Cardiac muscle cell (in vitro differentiated cells and primary cell): ENCODE results near the gene C7orf33. TPM values are rescaled to one million over a fixed set of nuclear protein-coding genes. Genes with fewer than 3 reads are reported as not detected.
"Not testable (repeated sequence)": the region's sequence is repeated elsewhere in the genome, so short reads cannot be mapped to it uniquely, and the experiment has no call there.

ENCODE experiments used
- DNase-seq, 2 donors: peaks; one replicate each; pipeline versions ENCODE4 v3.0.0 to v3.0.0-alpha.2; 2010 to 2017; ENCODE audit warnings: low read depth in 1 of 2, low spot score in 1 of 2
- H3K27ac ChIP-seq: fragments of 200-600 bp; sonication (generic); 2 replicates; pipeline ENCODE4 v1.5.1; 2016
- H3K27me3 ChIP-seq: fragments of 200-600 bp; sonication (generic); 2 replicates; pipeline ENCODE4 v1.6.0; 2016; ENCODE audit warnings: control low read depth
- H3K36me3 ChIP-seq: fragments of 200-600 bp; sonication (generic); 2 replicates; pipeline ENCODE4 v1.5.1; 2016; ENCODE audit warnings: control low read depth
- H3K4me1 ChIP-seq: fragments of 200-600 bp; sonication (generic); 2 replicates; pipeline ENCODE4 v1.8.1; 2017; ENCODE audit warnings: low read depth, mild to moderate bottlenecking, mixed run types
- H3K4me3 ChIP-seq: fragments of 200-600 bp; sonication (generic); 2 replicates; pipeline ENCODE4 v1.5.1; 2016; ENCODE audit warnings: mild to moderate bottlenecking
- H3K9me3 ChIP-seq: fragments of 200-600 bp; sonication (generic); 2 replicates; pipeline ENCODE4 v1.5.1; 2017; ENCODE audit warnings: low read depth, mild to moderate bottlenecking, control low read depth
- polyA plus RNA-seq: library from polyadenylated mRNA; unstranded; fragments of >200 nt; fragmentation: Nextera tagmentation; extraction: Ambion mirVana; gene quantifications from 2 replicates; pipeline ENCODE4 v1.2.1, GENCODE V29; 2016
- total RNA-seq: library from RNA; depleted of rRNA; stranded (reverse); fragments of >200 nt; gene quantifications from 2 replicates; pipeline ENCODE4 v1.2.3, GENCODE V29; 2016
- TF ChIP-seq, protein P1 (sequence below): IDR thresholded peaks from 2 replicates; pipeline ENCODE4 v1.5.1; 2012; ENCODE audit warnings: low read depth, mild to moderate bottlenecking, low read length

C7orf33 gene
- total and polyA plus RNA-seq, 2 experiments from 2014 or later: not detected

DNA sequence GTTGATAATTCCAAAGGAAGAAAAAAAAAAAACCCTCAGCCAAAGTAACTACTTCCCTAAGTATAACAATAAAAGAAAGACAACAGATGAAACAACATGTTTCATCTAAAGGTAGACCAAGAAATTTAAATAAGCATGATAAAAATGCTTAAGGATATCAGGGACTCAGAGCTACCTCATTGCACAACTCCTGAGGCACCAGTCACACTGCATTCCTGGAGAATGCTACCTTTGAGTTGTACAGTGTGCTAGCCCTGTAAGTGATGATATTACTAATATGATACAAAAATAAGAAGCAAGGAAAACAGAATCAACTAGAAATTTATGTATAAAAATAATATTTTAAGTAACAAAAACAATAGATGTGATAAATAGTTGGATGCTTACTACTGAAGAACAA, 29.5 kb upstream of the C7orf33 start:
- Histone ChIP-seq H3K4me1 (peaks cover 15% of the 10 kb centered on the region), H3K9me3 (no peaks in the 10 kb centered on the region), H3K27ac (no peak overlapping the region), H3K36me3 (no peaks in the 10 kb centered on the region), H3K4me3 (no peak overlapping the region), H3K27me3 (no peaks in the 10 kb centered on the region)
- TF ChIP-seq, protein P1, sequence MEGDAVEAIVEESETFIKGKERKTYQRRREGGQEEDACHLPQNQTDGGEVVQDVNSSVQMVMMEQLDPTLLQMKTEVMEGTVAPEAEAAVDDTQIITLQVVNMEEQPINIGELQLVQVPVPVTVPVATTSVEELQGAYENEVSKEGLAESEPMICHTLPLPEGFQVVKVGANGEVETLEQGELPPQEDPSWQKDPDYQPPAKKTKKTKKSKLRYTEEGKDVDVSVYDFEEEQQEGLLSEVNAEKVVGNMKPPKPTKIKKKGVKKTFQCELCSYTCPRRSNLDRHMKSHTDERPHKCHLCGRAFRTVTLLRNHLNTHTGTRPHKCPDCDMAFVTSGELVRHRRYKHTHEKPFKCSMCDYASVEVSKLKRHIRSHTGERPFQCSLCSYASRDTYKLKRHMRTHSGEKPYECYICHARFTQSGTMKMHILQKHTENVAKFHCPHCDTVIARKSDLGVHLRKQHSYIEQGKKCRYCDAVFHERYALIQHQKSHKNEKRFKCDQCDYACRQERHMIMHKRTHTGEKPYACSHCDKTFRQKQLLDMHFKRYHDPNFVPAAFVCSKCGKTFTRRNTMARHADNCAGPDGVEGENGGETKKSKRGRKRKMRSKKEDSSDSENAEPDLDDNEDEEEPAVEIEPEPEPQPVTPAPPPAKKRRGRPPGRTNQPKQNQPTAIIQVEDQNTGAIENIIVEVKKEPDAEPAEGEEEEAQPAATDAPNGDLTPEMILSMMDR: no peak
- no peak for DNase-seq

GRCh38 chr7:148563583-148564274, 26.8 kb upstream of the C7orf33 start:
- Histone ChIP-seq H3K9me3 (no peaks in the 10 kb centered on the region), H3K27ac (no peak overlapping the region), H3K4me1 (peaks cover 15% of the 10 kb centered on the region), H3K4me3 (no peak overlapping the region), H3K36me3 (no peaks in the 10 kb centered on the region), H3K27me3 (no peaks in the 10 kb centered on the region)
- TF ChIP-seq, protein P1: no peak
- DNase-seq: no peak

DNA sequence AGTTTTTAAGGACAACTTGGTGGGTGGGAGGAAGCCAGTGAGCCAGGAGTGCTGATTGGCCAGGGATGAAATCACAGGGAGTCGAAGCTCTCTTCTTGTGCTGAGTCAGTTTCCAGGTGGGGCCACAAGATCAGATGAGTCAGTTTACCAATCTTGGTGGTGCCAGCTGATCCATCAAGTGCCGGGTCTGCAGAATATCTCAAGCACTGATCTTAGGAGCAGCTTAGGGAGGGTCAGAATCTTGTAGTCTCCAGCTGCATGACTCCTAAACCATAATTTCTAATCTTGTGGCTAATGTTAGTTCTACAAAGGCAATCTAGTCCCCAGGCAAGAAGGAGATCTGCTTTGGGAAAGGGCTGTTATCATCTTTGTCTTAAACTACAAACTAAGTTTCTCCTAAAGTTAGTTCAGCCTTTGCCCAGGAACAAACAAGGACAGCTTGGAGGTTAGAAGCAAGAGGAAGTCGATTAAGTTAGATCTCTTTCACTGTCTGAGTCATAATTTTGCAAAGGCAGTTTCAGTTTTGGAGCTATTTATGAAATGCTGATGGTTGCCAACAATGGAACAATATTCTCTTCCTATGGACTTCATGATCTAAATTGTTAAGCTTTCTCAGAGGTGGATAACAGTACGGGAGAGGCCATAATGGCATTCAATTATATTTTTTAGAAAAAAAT, 26.2 kb upstream of the C7orf33 start:
- H3K27me3 ChIP-seq, H3K9me3 ChIP-seq, H3K4me3 ChIP-seq, H3K36me3 ChIP-seq, H3K27ac ChIP-seq: not testable (repeated sequence)
- peaks cover 15% of the 10 kb centered on the region for H3K4me1 ChIP-seq
- peak in 1 of 2 donors; percentile 42 for DNase-seq

GRCh38 chr7:148566736-148567135, 23.8 kb upstream of the C7orf33 start:
- H3K4me3 ChIP-seq: no peak overlapping the region
- H3K4me1 ChIP-seq: peaks cover 6% of the 10 kb centered on the region
- DNase-seq: no peak
- H3K9me3 ChIP-seq: no peaks in the 10 kb centered on the region
- H3K36me3 ChIP-seq: no peaks in the 10 kb centered on the region
- H3K27me3 ChIP-seq: no peaks in the 10 kb centered on the region
- TF ChIP-seq, protein P1: no peak
- H3K27ac ChIP-seq: no peak overlapping the region

DNA sequence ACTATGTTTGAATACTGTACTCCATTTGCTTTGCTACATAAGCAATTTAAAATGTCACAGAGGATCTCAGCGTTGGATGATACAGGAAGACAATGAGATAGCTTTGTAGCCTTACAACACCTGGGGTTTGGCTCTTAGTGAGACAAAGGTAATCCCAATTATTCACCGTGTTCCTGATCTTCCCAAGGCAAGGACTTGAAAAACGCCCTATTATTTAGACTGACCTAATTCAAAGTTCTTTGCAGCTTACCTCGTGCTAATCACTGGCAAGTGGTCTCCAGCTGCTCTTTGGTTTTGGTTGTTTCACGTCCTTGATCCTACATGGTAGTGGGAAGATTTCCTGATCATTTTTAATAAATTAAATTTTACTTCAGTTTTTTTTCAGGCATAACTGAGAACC, 23.0 kb upstream of the C7orf33 start:
- Histone ChIP-seq H3K4me1 (no peaks in the 10 kb centered on the region), H3K36me3 (no peaks in the 10 kb centered on the region), H3K27ac (no peak overlapping the region), H3K9me3 (no peaks in the 10 kb centered on the region), H3K27me3 (no peaks in the 10 kb centered on the region), H3K4me3 (no peak overlapping the region)
- DNase-seq: no peak
- TF ChIP-seq, protein P1: no peak

DNA sequence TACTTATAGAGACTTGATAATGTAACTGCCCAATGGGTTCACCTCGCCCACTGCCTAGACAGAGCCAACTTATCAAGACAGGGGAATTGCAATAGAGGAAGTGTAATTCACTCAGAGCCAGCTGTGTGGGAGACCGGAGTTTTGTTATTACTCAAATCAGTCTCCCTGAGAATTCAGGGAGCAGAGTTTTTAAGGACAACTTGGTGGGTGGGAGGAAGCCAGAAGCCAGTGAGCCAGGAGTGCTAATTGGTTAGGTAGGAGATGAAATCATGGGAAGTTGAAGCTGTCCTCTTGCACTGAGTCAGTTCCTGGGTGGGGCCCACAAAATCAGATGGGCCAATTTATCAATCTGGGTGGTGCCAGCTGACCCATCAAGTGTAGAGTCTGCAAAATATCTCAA, 20.1 kb upstream of the C7orf33 start:
- no peaks in the 10 kb centered on the region for H3K9me3 ChIP-seq
- DNase-seq: no peak
- no peaks in the 10 kb centered on the region for H3K4me1 ChIP-seq
- H3K27me3 ChIP-seq: no peaks in the 10 kb centered on the region
- TF ChIP-seq, protein P1: no peak
- no peak overlapping the region for H3K4me3 ChIP-seq
- no peaks in the 10 kb centered on the region for H3K36me3 ChIP-seq
- H3K27ac ChIP-seq: no peak overlapping the region

- not testable (repeated sequence) for DNase-seq, H3K36me3 ChIP-seq, H3K27me3 ChIP-seq, H3K4me1 ChIP-seq, H3K4me3 ChIP-seq, H3K9me3 ChIP-seq, H3K27ac ChIP-seq
Observed at GRCh38 chr7:148570973-148571372, 19.6 kb upstream of the C7orf33 start.
